B cell (primary cell): ENCODE measurements around the gene GGACT. TPM values are rescaled to one million over a fixed set of nuclear protein-coding genes. Genes with fewer than 3 reads are reported as not detected.

Source experiments
- ATAC-seq: fragments of 200-7000 bp; cut with Tn5 transposase; one replicate; pipeline ENCODE4 v1.10.0; 2021; ENCODE audit warnings: low read depth, mild to moderate bottlenecking, moderate number of reproducible peaks, moderate library complexity
- CTCF ChIA-PET: fragments of 350-600 bp; sonication (Branson Sonifier 250); formaldehyde crosslinking; loops from one replicate; lab custom pipeline; 2021; ENCODE audit warnings: antibody characterized with exemption, inconsistent platforms; lab: Charles Lee
- POLR2A ChIA-PET: fragments of 350-600 bp; sonication (Branson Sonifier 250); formaldehyde crosslinking; loops from one replicate; lab custom pipeline; 2021; ENCODE audit warnings: antibody characterized with exemption; lab: Charles Lee
- DNase-seq: peaks from one replicate; pipeline ENCODE4 v3.0.0; 2013
- H2AFZ ChIP-seq: 2 replicates; pipeline ENCODE4 v1.6.1; 2012; ENCODE audit warnings: mild to moderate bottlenecking, low read depth, low read length; ENCODE audit not compliant: insufficient read depth, poor library complexity, severe bottlenecking
- H3K27ac ChIP-seq, 2 donors: 1 replicate in 1 of 2; 2 replicates in 1 of 2; pipeline ENCODE4 v1.5.1; 2012 to 2013; ENCODE audit warnings: low read length in 2 of 2, mild to moderate bottlenecking in 2 of 2, moderate library complexity in 1 of 2
- H3K27me3 ChIP-seq, 4 experiments: fragments of 200-600 bp in 1 of 4; sonication (generic) in 1 of 4; replicated peaks in 1 of 4; 1 replicate in 2 of 4; 2 replicates in 2 of 4; pipeline versions ENCODE4 v1.6.1 to v1.7.0; 2013 to 2016; ENCODE audit warnings: low read length in 3 of 4, mild to moderate bottlenecking in 2 of 4, mixed read lengths in 1 of 4, moderate library complexity in 1 of 4; ENCODE audit not compliant: insufficient read depth in 4 of 4, control insufficient read depth in 3 of 4; ENCODE audit errors: control extremely low read depth in 1 of 4
- H3K36me3 ChIP-seq, 2 experiments: replicated peaks in 1 of 2; 1 replicate in 1 of 2; 2 replicates in 1 of 2; pipeline versions ENCODE4 v1.6.1 to v1.7.1; 2013; ENCODE audit warnings: low read length in 1 of 2; ENCODE audit not compliant: insufficient read depth in 2 of 2, control insufficient read depth in 1 of 2; ENCODE audit errors: control extremely low read depth in 1 of 2, extremely low read depth in 1 of 2
- H3K4me1 ChIP-seq, 2 donors: fragments of 200-600 bp in 1 of 2; sonication (generic) in 1 of 2; 1 replicate in 1 of 2; 2 replicates in 1 of 2; pipeline versions ENCODE4 v1.5.1 to v1.6.1; 2013 to 2017; ENCODE audit warnings: low read length in 2 of 2; ENCODE audit not compliant: control insufficient read depth in 2 of 2, insufficient read depth in 2 of 2
- H3K4me2 ChIP-seq: replicated peaks from 2 replicates; pipeline ENCODE3; 2012; ENCODE audit warnings: mild to moderate bottlenecking, low read depth, low read length; ENCODE audit not compliant: poor library complexity, severe bottlenecking
- H3K4me3 ChIP-seq, 5 experiments: fragments of 200-600 bp in 1 of 5; sonication (generic) in 1 of 5; 1 replicate in 3 of 5; 2 replicates in 2 of 5; pipeline versions ENCODE4 v1.5.1 to v1.7.0; 2011 to 2016; ENCODE audit warnings: low read length in 4 of 5, mild to moderate bottlenecking in 4 of 5, low read depth in 2 of 5, control low read depth in 1 of 5, moderate library complexity in 1 of 5; ENCODE audit not compliant: insufficient read depth in 1 of 5; ENCODE audit errors: control extremely low read depth in 1 of 5, extremely low read depth in 1 of 5
- H3K79me2 ChIP-seq: fragments of 200-600 bp; sonication (generic); one replicate; pipeline ENCODE4 v1.6.0; 2016; ENCODE audit warnings: low read length; ENCODE audit not compliant: control insufficient read depth, insufficient read depth
- H3K9ac ChIP-seq: fragments of 200-600 bp; sonication (generic); 2 replicates; pipeline ENCODE4 v1.6.1; 2017; ENCODE audit warnings: mild to moderate bottlenecking, low read length, moderate library complexity
- H3K9me3 ChIP-seq, 3 donors: one replicate each; pipeline versions ENCODE4 v1.6.1 to v1.7.1; 2013; ENCODE audit warnings: low read length in 2 of 3; ENCODE audit not compliant: control insufficient read depth in 2 of 3, insufficient read depth in 1 of 3; ENCODE audit errors: control extremely low read depth in 1 of 3
- H4K20me1 ChIP-seq: 2 replicates; pipeline ENCODE4 v1.6.0; 2012; ENCODE audit warnings: mild to moderate bottlenecking, low read length; ENCODE audit not compliant: insufficient read depth, control insufficient read depth, poor library complexity, severe bottlenecking
- H3K27ac Mint-ChIP-seq: one replicate; pipeline ENCODE4 v1.8.0; 2021; ENCODE audit warnings: mixed read lengths
- H3K27me3 Mint-ChIP-seq: one replicate; pipeline ENCODE4 v1.8.0; 2021; ENCODE audit warnings: mixed read lengths
- H3K4me1 Mint-ChIP-seq: one replicate; pipeline ENCODE4 v1.8.0; 2021; ENCODE audit warnings: mixed read lengths
- H3K4me3 Mint-ChIP-seq: one replicate; pipeline ENCODE4 v1.8.0; 2021; ENCODE audit warnings: mixed read lengths
- H3K9me3 Mint-ChIP-seq: one replicate; pipeline ENCODE4 v1.8.0; 2022; ENCODE audit warnings: mixed read lengths; ENCODE audit not compliant: insufficient read depth
- CTCF ChIP-seq: fragments of 200-600 bp; IDR thresholded peaks from one replicate; pipeline ENCODE4 v1.8.0; 2022; ENCODE audit warnings: antibody characterized with exemption, mild to moderate bottlenecking
- EZH2 ChIP-seq: IDR thresholded peaks from 2 replicates; pipeline ENCODE4 v1.6.1; 2012; ENCODE audit warnings: borderline replicate concordance, low read depth, mild to moderate bottlenecking, moderate library complexity, low read length; ENCODE audit not compliant: insufficient read depth, poor library complexity, severe bottlenecking
- WGBS: methylation state at CpG from one replicate; pipeline ENCODE4 v1.1.5; 2013; ENCODE audit warnings: missing lambda C conversion rate; ENCODE audit not compliant: insufficient coverage; 5-methylcytosine and 5-hydroxymethylcytosine counted together
- intact Hi-C: fragments of 100-400 bp; cut with micrococcal nuclease; formaldehyde crosslinking; loops from one replicate; pipeline ENCODE4 v1.10.0; 2022
- polyA minus RNA-seq: library from RNA; depleted of rRNA, polyadenylated mRNA; stranded (reverse); fragments of >200 nt; gene quantifications from 2 replicates; pipeline ENCODE4 v1.2.3, GENCODE V29; 2012
- polyA plus RNA-seq: library from polyadenylated mRNA; depleted of rRNA; stranded (reverse); fragments of >200 nt; gene quantifications from 2 replicates; pipeline ENCODE4 v1.2.3, GENCODE V29; 2012
- total RNA-seq, 2 donors: library from RNA; stranded (reverse); fragments of 120-200 nt in 1 of 2; gene quantifications; 1 replicate in 1 of 2; 2 replicates in 1 of 2; pipeline versions ENCODE4 v1.2.3 to v1.2.4, GENCODE V29; 2013 to 2022

GGACT gene
- 2.9 and 3.5 TPM in 2 replicates for total RNA-seq
- total RNA-seq (2013), result 4.2 TPM
- polyA plus RNA-seq, result 2.1 and 3.2 TPM in 2 replicates
- polyA minus RNA-seq, result 2.5 and 3.3 TPM in 2 replicates

- DNase-seq, result peak; percentile 84
- 11% methylated on average over 82 of the region's 82 CpGs for WGBS
- H3K4me1 Mint-ChIP-seq, result peaks cover 20% of the 10 kb centered on the region
- ChIA-PET CTCF (interaction anchor here (0.7 to 6.8 kb wide), 7 partner anchors 8 to 86 kb away, joined by 4 to 46 read pairs (median 6); partner anchors contain the start of gene TMTC4), POLR2A (interaction anchor here (0.9 kb wide), 1 partner anchor 86 kb away, joined by 3 read pairs; the partner anchor contains the start of gene TMTC4)
- peaks cover 10 to 12% of the 10 kb centered on the region in 2 donors for H3K4me1 ChIP-seq
- H3K4me3 Mint-ChIP-seq, result peak within 1 kb of the TSS; percentile 90
- peaks cover 3% of the 10 kb centered on the region for H3K9me3 Mint-ChIP-seq
- peak; percentile 96 for ATAC-seq
- peak within 1 kb of the TSS; percentile 75 for H3K9ac ChIP-seq
- H3K4me3 ChIP-seq, result peak within 1 kb of the TSS; percentile 21 to 85 (median 55)
- H3K4me2 ChIP-seq, result peak within 1 kb of the TSS; percentile 88
- intact Hi-C loops, result loop anchor here (1.0 to 5.0 kb wide), 2 partner anchors 86 to 931 kb away; partner anchors contain the start of gene TMTC4
- H3K79me2 ChIP-seq, result no peaks in the 10 kb centered on the region
- no peaks in the 10 kb centered on the region for H4K20me1 ChIP-seq
- no peaks in the 10 kb centered on the region for H3K36me3 ChIP-seq
- H3K27ac ChIP-seq, result peak within 1 kb of the TSS; percentile 42 to 74
- H3K9me3 ChIP-seq, result no peaks in the 10 kb centered on the region
- peak; percentile 81 for TF ChIP-seq CTCF
- no peak for TF ChIP-seq EZH2
- no peaks in the 10 kb centered on the region for H3K27me3 Mint-ChIP-seq
- no peaks in the 10 kb centered on the region for H3K27me3 ChIP-seq
- H2AFZ ChIP-seq, result peak within 1 kb of the TSS; percentile 90
- H3K27ac Mint-ChIP-seq, result peak within 1 kb of the TSS; percentile 82
These were observed at the start of gene GGACT for GRCh38 chr13:100588331-100589177. TSS of gene GGACT (minus strand) at chr13:100588789. CDS start at chr13:100532591, 56,198 bp downstream.

- Histone ChIP-seq H2AFZ (no peak overlapping the region), H3K4me3 (no peak overlapping the region), H3K9ac (no peak overlapping the region), H3K79me2 (no peaks in the 10 kb centered on the region), H3K4me2 (no peak overlapping the region), H3K4me1 (no peaks in the 10 kb centered on the region), H3K9me3 (no peaks in the 10 kb centered on the region), H3K36me3 (peaks cover 0 to 31% of the 10 kb centered on the region in 2 experiments), H4K20me1 (no peaks in the 10 kb centered on the region), H3K27ac (no peak overlapping the region), H3K27me3 (no peaks in the 10 kb centered on the region)
- ChIA-PET POLR2A (no interaction called here), CTCF (interaction anchor here (0.5 kb wide), 1 partner anchor 17 kb away, joined by 3 read pairs; no protein-coding TSS in a partner anchor)
- ATAC-seq (no peak), DNase-seq (no peak)
- H3K4me3 Mint-ChIP-seq, result no peak overlapping the region
- H3K9me3 Mint-ChIP-seq, result no peaks in the 10 kb centered on the region
- intact Hi-C loops, result no loop called here
- no peaks in the 10 kb centered on the region for H3K4me1 Mint-ChIP-seq
- H3K27me3 Mint-ChIP-seq, result no peaks in the 10 kb centered on the region
- 100% methylated on average over 2 of the region's 5 CpGs for WGBS
- TF ChIP-seq EZH2, result no peak
- TF ChIP-seq CTCF, result no peak
- H3K27ac Mint-ChIP-seq, result no peak overlapping the region
These were observed 49.2 kb upstream of the GGACT start for GRCh38 chr13:100637796-100638195.
